ENCODE data around the gene IP6K1.

DNA sequence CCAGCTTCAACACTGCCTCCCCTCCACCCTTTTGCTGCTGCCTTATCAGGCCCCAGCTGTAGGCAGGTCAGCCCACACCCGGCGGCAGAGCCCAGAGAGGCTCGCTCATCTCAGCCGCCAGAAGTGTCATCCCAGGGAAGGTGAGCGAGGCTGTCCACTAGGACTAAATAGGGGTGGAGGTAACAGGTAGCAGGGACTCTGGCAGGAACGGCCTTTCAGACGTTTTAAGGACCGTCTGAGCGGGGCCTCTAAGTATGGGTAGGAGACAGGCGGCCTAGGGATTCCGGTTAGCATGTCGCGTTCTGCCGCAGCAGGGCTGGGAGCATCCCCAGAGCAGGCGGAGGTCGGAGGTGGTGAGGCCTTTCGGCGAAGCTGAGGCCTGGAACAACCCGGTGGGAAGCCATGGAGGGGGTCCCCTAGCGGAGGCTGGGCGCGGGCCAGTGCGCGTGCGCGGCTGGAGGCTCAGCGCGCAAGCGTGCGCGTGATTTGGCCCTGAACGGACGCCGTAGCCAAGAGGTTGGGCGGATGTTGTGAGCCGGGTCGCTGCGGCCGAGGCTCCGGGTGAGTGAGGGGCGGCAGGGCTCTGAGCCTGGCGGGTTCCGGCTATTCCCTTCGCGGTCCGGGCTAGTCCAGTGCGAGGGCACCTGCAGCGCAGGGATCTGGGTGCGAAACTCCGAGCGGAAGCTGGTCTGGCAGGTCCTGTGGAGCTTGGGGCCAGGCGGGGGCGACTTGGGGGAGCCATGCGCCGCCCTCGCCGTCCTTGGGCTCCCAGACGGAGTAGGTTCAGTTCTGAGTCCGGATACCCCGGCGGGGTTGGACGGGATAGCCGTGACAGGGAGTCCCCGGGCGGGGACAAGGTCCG, 97.1 kb downstream of the IP6K1 start, which contains the start of the genes MST1 and RNF123:
- TF ChIP-seq ARNTL (CRISPR knock-in tag; IDR thresholded peaks at IDR 0.05; ENCODE audit: borderline replicate concordance, low read depth) (no peak), CSDC2 (CRISPR knock-in tag; IDR thresholded peaks at IDR 0.05) (no peak), ZNF565 (CRISPR knock-in tag; conservative IDR thresholded peaks at IDR 0.05; ENCODE audit: low read depth) (no peak), RARB (CRISPR knock-in tag; IDR thresholded peaks at IDR 0.05) (no peak), SNAI2 (CRISPR knock-in tag; IDR thresholded peaks at IDR 0.05) (no peak), TCF4 (CRISPR knock-in tag; IDR thresholded peaks at IDR 0.05; ENCODE audit: borderline replicate concordance) (no peak), ZC3H10 (CRISPR knock-in tag; IDR thresholded peaks at IDR 0.05) (no peak)

Measured in SK-N-SH treated with all-trans-retinoic acid at 6 μM for 48 hours (cell line).